HepG2 (cell line): ENCODE results near the gene MADD. TPM values are rescaled to one million over a fixed set of nuclear protein-coding genes. Genes with fewer than 3 reads are reported as not detected.
A peak's percentile ranks its signal among the peaks of the same experiment; 100 is the strongest.

Source experiments
- ATF5 ChIP-seq: sonication (generic); formaldehyde crosslinking; IDR thresholded peaks from 2 replicates; pipeline ENCODE4 v1.4.0; 2020; ENCODE audit warnings: mild to moderate bottlenecking, low read depth, missing genetic modification reagents
- E2F2 ChIP-seq: sonication (generic); formaldehyde crosslinking; IDR thresholded peaks from 2 replicates; pipeline ENCODE4 v1.4.0; 2020; ENCODE audit warnings: missing genetic modification reagents, borderline replicate concordance
- HNF4G ChIP-seq, 2 experiments: sonication (generic) in 1 of 2; formaldehyde crosslinking in 1 of 2; IDR thresholded peaks; 2 replicates each; pipeline versions ENCODE4 v1.4.0 to v1.6.1; 2011 to 2020; ENCODE audit warnings: borderline replicate concordance in 2 of 2, low read depth in 2 of 2, mild to moderate bottlenecking in 2 of 2, low read length in 1 of 2, missing genetic modification reagents in 1 of 2, moderate library complexity in 1 of 2
- HNRNPL ChIP-seq: fragments of 200-400 bp; formaldehyde crosslinking; IDR thresholded peaks from 2 replicates; pipeline ENCODE4 v1.6.1; 2017; ENCODE audit warnings: mild to moderate bottlenecking, low read depth, low read length
- MTF2 ChIP-seq: sonication (generic); formaldehyde crosslinking; IDR thresholded peaks from 2 replicates; pipeline ENCODE4 v1.5.0; 2020; ENCODE audit warnings: missing genetic modification reagents, borderline replicate concordance
- NR2F2 ChIP-seq: IDR thresholded peaks from 2 replicates; pipeline ENCODE4 v1.6.1; 2012; ENCODE audit warnings: low read depth, inconsistent platforms, borderline replicate concordance
- NR2F6 ChIP-seq, 2 experiments: IDR thresholded peaks; 2 replicates each; pipeline ENCODE4 v1.6.1; 2016; ENCODE audit warnings: antibody characterized with exemption in 1 of 2, mild to moderate bottlenecking in 1 of 2
- POLR2AphosphoS5 ChIP-seq: IDR thresholded peaks from 2 replicates; pipeline ENCODE4 v1.6.1; 2012; ENCODE audit warnings: low read depth, low read length
- SP5 ChIP-seq: IDR thresholded peaks from 2 replicates; pipeline ENCODE4 v1.6.1; 2016; ENCODE audit warnings: low read depth, borderline replicate concordance
- TARDBP ChIP-seq: sonication (generic); formaldehyde crosslinking; IDR thresholded peaks from 2 replicates; pipeline ENCODE4 v1.8.0; 2022; ENCODE audit warnings: mild to moderate bottlenecking, missing genetic modification reagents
- TRIM24 ChIP-seq: sonication (generic); formaldehyde crosslinking; IDR thresholded peaks from 2 replicates; pipeline ENCODE4 v1.8.0; 2022; ENCODE audit warnings: mild to moderate bottlenecking, missing genetic modification reagents
- ZHX2 ChIP-seq, 2 experiments: sonication (generic) in 1 of 2; formaldehyde crosslinking in 1 of 2; IDR thresholded peaks; 2 replicates each; pipeline versions ENCODE4 v1.6.1 to v1.9.0; 2014 to 2022; ENCODE audit warnings: antibody characterized with exemption in 1 of 2, borderline replicate concordance in 1 of 2, inconsistent platforms in 1 of 2, low read depth in 1 of 2, missing genetic modification reagents in 1 of 2
- ZNF607 ChIP-seq: sonication (generic); formaldehyde crosslinking; IDR thresholded peaks from 2 replicates; pipeline ENCODE4 v1.5.1; 2020; ENCODE audit warnings: missing genetic modification reagents, mild to moderate bottlenecking, borderline replicate concordance
- ZNF709 ChIP-seq: sonication (generic); formaldehyde crosslinking; IDR thresholded peaks from 2 replicates; pipeline ENCODE4 v1.5.0; 2020; ENCODE audit warnings: mild to moderate bottlenecking, missing genetic modification reagents
- ZNF713 ChIP-seq: sonication (generic); formaldehyde crosslinking; IDR thresholded peaks from 2 replicates; pipeline ENCODE4 v1.4.0; 2020; ENCODE audit warnings: mild to moderate bottlenecking, missing genetic modification reagents
- polyA plus RNA-seq, 8 experiments: library from polyadenylated mRNA; depleted of rRNA in 3 of 8; stranded (reverse) in 7 of 8; unstranded in 1 of 8; fragments of >200 nt; fragmentation: Illumina TruSeq in 4 of 8; extraction: Trizol in 4 of 8; gene quantifications; 2 replicates each; pipeline versions ENCODE4 v1.2.1 to v1.2.3, GENCODE V29; 2011 to 2016; ENCODE audit warnings: low read depth in 4 of 8, missing spikeins in 1 of 8, mixed read lengths in 1 of 8; ENCODE audit not compliant: insufficient read depth in 1 of 8
- total RNA-seq, 5 experiments: library from RNA; depleted of rRNA; stranded (reverse); fragments of >200 nt; fragmentation: Illumina TruSeq; extraction: Trizol; gene quantifications; 2 replicates each; pipeline ENCODE4 v1.2.3, GENCODE V29; 2016; ENCODE audit warnings: low read depth in 1 of 5
- TF ChIP-seq, protein P1 (sequence below): sonication (generic); formaldehyde crosslinking; IDR thresholded peaks from 2 replicates; pipeline ENCODE4 v1.8.1; 2023; ENCODE audit warnings: mild to moderate bottlenecking, missing genetic modification reagents, borderline replicate concordance
- TF ChIP-seq, protein P2 (sequence below): IDR thresholded peaks from 2 replicates; pipeline ENCODE4 v1.6.1; 2016; ENCODE audit warnings: low read depth, borderline replicate concordance
- TF ChIP-seq, protein P3 (sequence below): sonication (generic); formaldehyde crosslinking; conservative IDR thresholded peaks from 2 replicates; pipeline ENCODE4 v1.4.0; 2020; ENCODE audit warnings: missing genetic modification reagents

MADD gene
- total and polyA plus RNA-seq, 2 of the 13 experiments (the other 11 are each of a cell fraction or from before 2014, with no cell fraction given): 18.0 to 29.2 TPM

DNA sequence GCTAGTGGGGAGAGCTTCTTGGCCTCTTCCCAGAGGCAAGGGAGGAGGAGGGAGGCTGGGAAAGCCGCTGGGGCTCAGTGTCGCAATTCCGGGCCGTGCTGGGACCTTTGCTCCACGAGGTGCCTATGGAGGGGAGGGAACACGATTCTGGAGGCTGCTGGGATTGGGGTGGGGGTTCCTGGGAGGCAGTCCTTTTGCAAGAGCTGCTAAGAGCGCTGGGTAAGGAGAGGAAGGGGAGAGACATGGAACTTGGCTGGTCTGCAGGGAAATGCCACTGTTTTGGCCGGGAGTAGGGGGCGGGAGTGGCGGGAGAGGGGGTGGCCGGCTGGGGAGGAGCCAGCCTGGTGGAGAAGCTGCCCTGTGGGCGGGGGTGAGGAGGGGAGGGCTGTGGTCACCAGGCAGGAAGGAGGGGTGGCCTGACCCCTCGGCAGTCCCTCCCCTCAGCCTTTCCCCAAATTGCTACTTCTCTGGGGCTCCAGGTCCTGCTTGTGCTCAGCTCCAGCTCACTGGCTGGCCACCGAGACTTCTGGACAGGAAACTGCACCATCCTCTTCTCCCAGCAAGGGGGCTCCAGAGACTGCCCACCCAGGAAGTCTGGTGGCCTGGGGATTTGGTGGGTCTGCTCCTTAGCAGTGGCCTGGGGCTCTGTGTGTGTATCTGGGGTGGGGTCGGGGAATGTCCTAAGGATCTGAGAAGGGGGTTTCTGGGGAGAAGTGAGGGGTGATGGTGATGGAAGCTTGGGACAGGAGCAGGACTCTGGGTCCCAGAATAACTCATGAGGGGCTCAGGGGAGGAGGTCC lies 12.2 kb upstream of the MADD start, which contains the start of gene NR1H3 (continued):
- TF ChIP-seq, protein P1, sequence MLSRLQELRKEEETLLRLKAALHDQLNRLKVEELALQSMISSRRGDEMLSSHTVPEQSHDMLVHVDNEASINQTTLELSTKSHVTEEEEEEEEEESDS (CRISPR knock-in tag): no peak
- TF ChIP-seq POLR2AphosphoS5: peak; percentile 81
- TF ChIP-seq ZHX2 (IDR thresholded peaks at IDR 0.05; ENCODE audit: low read depth): no peak
- no peak for TF ChIP-seq ZHX2 (CRISPR knock-in tag; IDR thresholded peaks at IDR 0.05; ENCODE audit: borderline replicate concordance)
- no peak for TF ChIP-seq E2F2 (CRISPR knock-in tag)
- no peak for TF ChIP-seq ZNF709 (CRISPR knock-in tag)
- peak; percentile 41; the same call in 1 of the 2 replicates for TF ChIP-seq NR2F6 (IDR thresholded peaks at IDR 0.05)
- peak; percentile 41; the same call in 1 of the 2 replicates for TF ChIP-seq NR2F6 (CRISPR knock-in tag; IDR thresholded peaks at IDR 0.05)
- TF ChIP-seq SP5 (CRISPR knock-in tag): peak; percentile 29; the same call in 1 of the 2 replicates
- no peak for TF ChIP-seq NR2F2
- no peak for TF ChIP-seq ZNF607 (CRISPR knock-in tag)
- TF ChIP-seq ZNF713: no peak
- TF ChIP-seq MTF2: peak; percentile 55; the same call in 1 of the 2 replicates
- TF ChIP-seq HNF4G (IDR thresholded peaks at IDR 0.05; ENCODE audit: borderline replicate concordance, low read depth, low read length): peak; percentile 96
- 0 out of 2 replicates have a peak, but pooled peaks have one; percentile 70 for TF ChIP-seq HNF4G (CRISPR knock-in tag; IDR thresholded peaks at IDR 0.05; ENCODE audit: borderline replicate concordance, low read depth)
- TF ChIP-seq ATF5 (CRISPR knock-in tag): no peak
- no peak for TF ChIP-seq TRIM24 (CRISPR knock-in tag)
- TF ChIP-seq, protein P2, sequence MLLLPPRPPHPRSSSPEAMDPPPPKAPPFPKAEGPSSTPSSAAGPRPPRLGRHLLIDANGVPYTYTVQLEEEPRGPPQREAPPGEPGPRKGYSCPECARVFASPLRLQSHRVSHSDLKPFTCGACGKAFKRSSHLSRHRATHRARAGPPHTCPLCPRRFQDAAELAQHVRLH: peak; percentile 66; the same call in 1 of the 2 replicates
- TF ChIP-seq TARDBP (CRISPR knock-in tag): peak; percentile 73; the same call in 1 of the 2 replicates
- TF ChIP-seq HNRNPL: no peak
- TF ChIP-seq, protein P3, sequence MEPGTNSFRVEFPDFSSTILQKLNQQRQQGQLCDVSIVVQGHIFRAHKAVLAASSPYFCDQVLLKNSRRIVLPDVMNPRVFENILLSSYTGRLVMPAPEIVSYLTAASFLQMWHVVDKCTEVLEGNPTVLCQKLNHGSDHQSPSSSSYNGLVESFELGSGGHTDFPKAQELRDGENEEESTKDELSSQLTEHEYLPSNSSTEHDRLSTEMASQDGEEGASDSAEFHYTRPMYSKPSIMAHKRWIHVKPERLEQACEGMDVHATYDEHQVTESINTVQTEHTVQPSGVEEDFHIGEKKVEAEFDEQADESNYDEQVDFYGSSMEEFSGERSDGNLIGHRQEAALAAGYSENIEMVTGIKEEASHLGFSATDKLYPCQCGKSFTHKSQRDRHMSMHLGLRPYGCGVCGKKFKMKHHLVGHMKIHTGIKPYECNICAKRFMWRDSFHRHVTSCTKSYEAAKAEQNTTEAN (CRISPR knock-in tag): no peak
